ENCODE results near the gene FIG4. TPM values are rescaled to one million over a fixed set of nuclear protein-coding genes. Genes with fewer than 3 reads are reported as not detected.
A peak's percentile ranks its signal among the peaks of the same experiment; 100 is the strongest.

FIG4 gene
- total RNA-seq, 1 experiment from 2014 or later = 14.8 TPM

GRCh38 chr6:109870089-109870410 is 179.0 kb downstream of the FIG4 start:
- DNase-seq = no peak
- no peaks in the 10 kb centered on the region for H3K79me2 ChIP-seq (ENCODE audit: low read length)
- no peaks in the 10 kb centered on the region for H3K4me1 ChIP-seq (ENCODE audit: low read length)
- no peak overlapping the region for H2AFZ ChIP-seq (ENCODE audit: low read length)
- H3K9me2 ChIP-seq (replicated peaks; ENCODE audit: insufficient read depth, low read length) = no peaks in the 10 kb centered on the region
- H3K27me3 ChIP-seq (ENCODE audit: low read length) = no peaks in the 10 kb centered on the region
- no peaks in the 10 kb centered on the region for H4K20me1 ChIP-seq (ENCODE audit: insufficient read depth, low read depth, low read length)
- no peak overlapping the region for H3K4me3 ChIP-seq (ENCODE audit: low read length)
- no peak overlapping the region for H3K4me2 ChIP-seq (ENCODE audit: low read depth, low read length, poor library complexity, severe bottlenecking)
- H3K9me3 ChIP-seq (ENCODE audit: low read length) = no peaks in the 10 kb centered on the region
- no peak overlapping the region for H3K9ac ChIP-seq (ENCODE audit: low read length)
- H3K27ac ChIP-seq (ENCODE audit: low read length) = no peak overlapping the region
- H3K36me3 ChIP-seq (ENCODE audit: insufficient read depth, low read length) = no peaks in the 10 kb centered on the region

GRCh38 chr6:109872549-109872948 is 181.5 kb downstream of the FIG4 start:
- H3K9me2 ChIP-seq (replicated peaks; ENCODE audit: insufficient read depth, low read length) = no peaks in the 10 kb centered on the region
- H3K4me1 ChIP-seq (ENCODE audit: low read length) = no peaks in the 10 kb centered on the region
- no peaks in the 10 kb centered on the region for H3K36me3 ChIP-seq (ENCODE audit: insufficient read depth, low read length)
- no peak overlapping the region for H3K4me3 ChIP-seq (ENCODE audit: low read length)
- no peak overlapping the region for H3K4me2 ChIP-seq (ENCODE audit: low read depth, low read length, poor library complexity, severe bottlenecking)
- no peak overlapping the region for H3K9ac ChIP-seq (ENCODE audit: low read length)
- H2AFZ ChIP-seq (ENCODE audit: low read length) = no peak overlapping the region
- H3K9me3 ChIP-seq (ENCODE audit: low read length) = no peaks in the 10 kb centered on the region
- DNase-seq = no peak
- H3K27ac ChIP-seq (ENCODE audit: low read length) = no peak overlapping the region
- H4K20me1 ChIP-seq (ENCODE audit: insufficient read depth, low read depth, low read length) = no peaks in the 10 kb centered on the region
- H3K79me2 ChIP-seq (ENCODE audit: low read length) = no peaks in the 10 kb centered on the region
- H3K27me3 ChIP-seq (ENCODE audit: low read length) = no peaks in the 10 kb centered on the region

- H3K79me2 ChIP-seq (ENCODE audit: low read length) = no peaks in the 10 kb centered on the region
- no peaks in the 10 kb centered on the region for H3K4me1 ChIP-seq (ENCODE audit: low read length)
- no peak overlapping the region for H3K27ac ChIP-seq (ENCODE audit: low read length)
- no peak overlapping the region for H3K9ac ChIP-seq (ENCODE audit: low read length)
- no peaks in the 10 kb centered on the region for H4K20me1 ChIP-seq (ENCODE audit: insufficient read depth, low read depth, low read length)
- H2AFZ ChIP-seq (ENCODE audit: low read length) = no peak overlapping the region
- peak; percentile 49 for DNase-seq
- no peak overlapping the region for H3K4me3 ChIP-seq (ENCODE audit: low read length)
- no peaks in the 10 kb centered on the region for H3K9me2 ChIP-seq (replicated peaks; ENCODE audit: insufficient read depth, low read length)
- H3K27me3 ChIP-seq (ENCODE audit: low read length) = no peaks in the 10 kb centered on the region
- no peak overlapping the region for H3K4me2 ChIP-seq (ENCODE audit: low read depth, low read length, poor library complexity, severe bottlenecking)
- no peaks in the 10 kb centered on the region for H3K9me3 ChIP-seq (ENCODE audit: low read length)
- no peaks in the 10 kb centered on the region for H3K36me3 ChIP-seq (ENCODE audit: insufficient read depth, low read length)
These were observed 182.0 kb downstream of the FIG4 start for GRCh38 chr6:109872968-109873545.

GRCh38 chr6:109874086-109874485 is 183.0 kb downstream of the FIG4 start:
- Histone ChIP-seq H3K4me2 (ENCODE audit: low read depth, low read length, poor library complexity, severe bottlenecking) (no peak overlapping the region), H2AFZ (ENCODE audit: low read length) (no peak overlapping the region), H3K9me3 (ENCODE audit: low read length) (no peaks in the 10 kb centered on the region), H3K4me3 (ENCODE audit: low read length) (no peak overlapping the region), H3K79me2 (ENCODE audit: low read length) (no peaks in the 10 kb centered on the region), H3K36me3 (ENCODE audit: insufficient read depth, low read length) (no peaks in the 10 kb centered on the region), H4K20me1 (ENCODE audit: insufficient read depth, low read depth, low read length) (no peaks in the 10 kb centered on the region), H3K4me1 (ENCODE audit: low read length) (no peaks in the 10 kb centered on the region), H3K27ac (ENCODE audit: low read length) (no peak overlapping the region), H3K9me2 (replicated peaks; ENCODE audit: insufficient read depth, low read length) (no peaks in the 10 kb centered on the region), H3K9ac (ENCODE audit: low read length) (no peak overlapping the region), H3K27me3 (ENCODE audit: low read length) (no peaks in the 10 kb centered on the region)
- peak; percentile 16 for DNase-seq

GRCh38 chr6:109874621-109875020 is 183.5 kb downstream of the FIG4 start:
- Histone ChIP-seq H3K4me3 (ENCODE audit: low read length) (no peak overlapping the region), H2AFZ (ENCODE audit: low read length) (no peak overlapping the region), H4K20me1 (ENCODE audit: insufficient read depth, low read depth, low read length) (no peaks in the 10 kb centered on the region), H3K27ac (ENCODE audit: low read length) (no peak overlapping the region), H3K27me3 (ENCODE audit: low read length) (no peaks in the 10 kb centered on the region), H3K4me1 (ENCODE audit: low read length) (no peaks in the 10 kb centered on the region), H3K9me2 (replicated peaks; ENCODE audit: insufficient read depth, low read length) (no peaks in the 10 kb centered on the region), H3K9ac (ENCODE audit: low read length) (no peak overlapping the region), H3K79me2 (ENCODE audit: low read length) (no peaks in the 10 kb centered on the region), H3K36me3 (ENCODE audit: insufficient read depth, low read length) (no peaks in the 10 kb centered on the region), H3K9me3 (ENCODE audit: low read length) (no peaks in the 10 kb centered on the region), H3K4me2 (ENCODE audit: low read depth, low read length, poor library complexity, severe bottlenecking) (no peak overlapping the region)
- peak; percentile 16 for DNase-seq

Other genes starting within 250 kb of the FIG4 start
- 59.4 and 71.6 TPM in 2 replicates for gene MICAL1, start 235.5 kb upstream of the FIG4 start, total RNA-seq (2014; rRNA removed; shearing (Covaris generic); ENCODE audit: low replicate concordance)
- 10.4 and 18.5 TPM in 2 replicates for gene ZBTB24, start 208.1 kb upstream of the FIG4 start, total RNA-seq (2014; rRNA removed; shearing (Covaris generic); ENCODE audit: low replicate concordance)
- 1.5 and 2.9 TPM in 2 replicates for gene AK9, start 94 bp upstream of the FIG4 start, total RNA-seq (2014; rRNA removed; shearing (Covaris generic); ENCODE audit: low replicate concordance)

Measured in Karpas-422 (cell line).